MM.1S (cell line): Measurements from ENCODE around the gene NQO2.

Experiments used
- EZH2phosphoT487 ChIP-seq: fragments of 300-600 bp; sonication (generic); IDR thresholded peaks from 2 replicates; pipeline ENCODE4 v1.6.1; 2018; ENCODE audit warnings: antibody characterized with exemption, low read length
- TF ChIP-seq, protein P1 (sequence below): fragments of 300-600 bp; sonication (generic); IDR thresholded peaks from 2 replicates; pipeline ENCODE4 v1.5.1; 2016; ENCODE audit warnings: antibody characterized with exemption, low read length, mixed read lengths

DNA sequence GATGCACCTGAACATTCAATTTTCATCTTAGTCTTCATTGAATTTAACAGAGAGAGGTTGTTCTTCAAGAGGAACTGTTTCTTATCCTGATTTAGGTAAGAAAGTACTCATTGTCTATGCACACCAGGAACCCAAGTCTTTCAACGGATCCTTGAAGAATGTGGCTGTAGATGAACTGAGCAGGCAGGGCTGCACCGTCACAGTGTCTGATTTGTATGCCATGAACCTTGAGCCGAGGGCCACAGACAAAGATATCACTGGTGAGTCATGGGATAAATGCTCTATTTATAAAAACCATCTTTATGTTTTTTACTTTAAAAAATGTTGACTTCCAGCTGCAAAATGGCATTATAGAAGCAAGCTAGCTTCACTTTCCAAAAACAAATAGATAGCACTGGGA lies 10.2 kb downstream of the NQO2 start:
- TF ChIP-seq, protein P1, sequence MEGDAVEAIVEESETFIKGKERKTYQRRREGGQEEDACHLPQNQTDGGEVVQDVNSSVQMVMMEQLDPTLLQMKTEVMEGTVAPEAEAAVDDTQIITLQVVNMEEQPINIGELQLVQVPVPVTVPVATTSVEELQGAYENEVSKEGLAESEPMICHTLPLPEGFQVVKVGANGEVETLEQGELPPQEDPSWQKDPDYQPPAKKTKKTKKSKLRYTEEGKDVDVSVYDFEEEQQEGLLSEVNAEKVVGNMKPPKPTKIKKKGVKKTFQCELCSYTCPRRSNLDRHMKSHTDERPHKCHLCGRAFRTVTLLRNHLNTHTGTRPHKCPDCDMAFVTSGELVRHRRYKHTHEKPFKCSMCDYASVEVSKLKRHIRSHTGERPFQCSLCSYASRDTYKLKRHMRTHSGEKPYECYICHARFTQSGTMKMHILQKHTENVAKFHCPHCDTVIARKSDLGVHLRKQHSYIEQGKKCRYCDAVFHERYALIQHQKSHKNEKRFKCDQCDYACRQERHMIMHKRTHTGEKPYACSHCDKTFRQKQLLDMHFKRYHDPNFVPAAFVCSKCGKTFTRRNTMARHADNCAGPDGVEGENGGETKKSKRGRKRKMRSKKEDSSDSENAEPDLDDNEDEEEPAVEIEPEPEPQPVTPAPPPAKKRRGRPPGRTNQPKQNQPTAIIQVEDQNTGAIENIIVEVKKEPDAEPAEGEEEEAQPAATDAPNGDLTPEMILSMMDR = no peak
- TF ChIP-seq EZH2phosphoT487 = no peak
